GM23338 (cell line): ENCODE measurements around the gene ZNF48. TPM values are rescaled to one million over a fixed set of nuclear protein-coding genes. Genes with fewer than 3 reads are reported as not detected.

Experiments
- ATAC-seq: fragments of 200-7000 bp; cut with Tn5 transposase; 3 replicates; pipeline ENCODE4 v1.9.1; 2020
- DNase-seq: peaks from one replicate; pipeline ENCODE4 v3.0.0-alpha.2; 2015; ENCODE audit warnings: low spot score
- H2AFZ ChIP-seq: fragments of 200-600 bp; sonication (generic); 2 replicates; pipeline ENCODE4 v1.8.0; 2016; ENCODE audit warnings: antibody characterized with exemption, mild to moderate bottlenecking, moderate library complexity
- H3F3A ChIP-seq: fragments of 200-600 bp; sonication (generic); replicated peaks from 2 replicates; pipeline ENCODE4 v1.8.0; 2017; ENCODE audit warnings: antibody characterized with exemption, mixed run types, low read depth
- H3K27ac ChIP-seq: fragments of 200-600 bp; sonication (generic); 2 replicates; pipeline ENCODE4 v1.6.1; 2016; ENCODE audit warnings: low read depth
- H3K27me3 ChIP-seq: fragments of 200-600 bp; sonication (generic); 2 replicates; pipeline ENCODE4 v1.8.0; 2016; ENCODE audit warnings: mild to moderate bottlenecking, mixed run types, moderate library complexity; ENCODE audit not compliant: insufficient read depth
- H3K36me3 ChIP-seq: fragments of 200-600 bp; sonication (generic); 2 replicates; pipeline ENCODE4 v1.8.0; 2016; ENCODE audit warnings: mild to moderate bottlenecking; ENCODE audit not compliant: insufficient read depth
- H3K4me1 ChIP-seq: fragments of 200-600 bp; sonication (generic); 2 replicates; pipeline ENCODE4 v1.8.0; 2016; ENCODE audit warnings: mild to moderate bottlenecking, moderate library complexity; ENCODE audit not compliant: insufficient read depth
- H3K4me2 ChIP-seq: fragments of 200-600 bp; sonication (generic); 2 replicates; pipeline ENCODE4 v1.7.1; 2017; ENCODE audit warnings: mixed run types
- H3K4me3 ChIP-seq: fragments of 200-600 bp; sonication (generic); 2 replicates; pipeline ENCODE4 v1.6.1; 2016; ENCODE audit warnings: mixed run types
- H3K79me2 ChIP-seq: fragments of 200-600 bp; sonication (generic); replicated peaks from 2 replicates; pipeline ENCODE4 v1.8.0; 2017; ENCODE audit warnings: mild to moderate bottlenecking; ENCODE audit not compliant: insufficient read depth
- H3K9me2 ChIP-seq: fragments of 200-600 bp; sonication (generic); 2 replicates; pipeline ENCODE4 v1.8.0; 2017; ENCODE audit not compliant: insufficient read depth
- H4K20me1 ChIP-seq: fragments of 200-600 bp; sonication (generic); replicated peaks from 2 replicates; pipeline ENCODE4 v1.8.0; 2017; ENCODE audit warnings: mild to moderate bottlenecking; ENCODE audit not compliant: insufficient read depth
- H3K27ac Mint-ChIP-seq: 2 replicates; pipeline ENCODE4 v1.8.0; 2020; ENCODE audit warnings: inconsistent platforms, mild to moderate bottlenecking, moderate library complexity, mixed read lengths
- H3K27me3 Mint-ChIP-seq: 3 replicates; pipeline ENCODE4 v1.8.0; 2022; ENCODE audit warnings: low read depth, mild to moderate bottlenecking, moderate library complexity, mixed read lengths, inconsistent platforms; ENCODE audit not compliant: insufficient read depth, poor library complexity
- H3K36me3 Mint-ChIP-seq: 3 replicates; pipeline ENCODE4 v1.8.0; 2021; ENCODE audit warnings: low read depth, mild to moderate bottlenecking, inconsistent platforms, moderate library complexity, mixed read lengths
- H3K4me1 Mint-ChIP-seq: 3 replicates; pipeline ENCODE4 v1.8.0; 2020; ENCODE audit warnings: mild to moderate bottlenecking, inconsistent platforms, mixed read lengths
- H3K4me3 Mint-ChIP-seq: 3 replicates; pipeline ENCODE4 v1.8.0; 2021; ENCODE audit warnings: moderate library complexity, mild to moderate bottlenecking, inconsistent platforms, mixed read lengths
- H3K9me3 Mint-ChIP-seq: 3 replicates; pipeline ENCODE4 v1.8.0; 2020; ENCODE audit warnings: moderate library complexity, mild to moderate bottlenecking, inconsistent platforms, mixed read lengths
- CREB1 ChIP-seq: fragments of 250-450 bp; sonication (Bioruptor Pico); IDR thresholded peaks from 2 replicates; pipeline ENCODE4 v1.5.0; 2020; ENCODE audit warnings: low read depth, mild to moderate bottlenecking, moderate library complexity
- EZH2 ChIP-seq: fragments of 200-600 bp; sonication (generic); IDR thresholded peaks from one replicate; pipeline ENCODE4 v1.8.0; 2017; ENCODE audit warnings: antibody characterized with exemption, mild to moderate bottlenecking, low read depth; ENCODE audit not compliant: unreplicated experiment
- EZH2phosphoT487 ChIP-seq: fragments of 200-600 bp; sonication (generic); IDR thresholded peaks from one replicate; pipeline ENCODE4 v1.8.1; 2018; ENCODE audit warnings: antibody characterized with exemption; ENCODE audit not compliant: unreplicated experiment
- JUNB ChIP-seq: IDR thresholded peaks from one replicate; pipeline ENCODE4 v1.6.1; 2016; ENCODE audit warnings: antibody characterized with exemption; ENCODE audit not compliant: unreplicated experiment
- NANOG ChIP-seq: IDR thresholded peaks from 2 replicates; pipeline ENCODE4 v1.6.1; 2016; ENCODE audit warnings: antibody characterized with exemption, borderline replicate concordance
- POLR2AphosphoS5 ChIP-seq: IDR thresholded peaks from 2 replicates; pipeline ENCODE4 v1.6.1; 2016; ENCODE audit warnings: antibody characterized with exemption, low read depth
- STAT1 ChIP-seq: IDR thresholded peaks from one replicate; pipeline ENCODE4 v1.6.1; 2016; ENCODE audit warnings: antibody characterized with exemption; ENCODE audit not compliant: unreplicated experiment
- ZNF114 ChIP-seq: fragments of 250-450 bp; sonication (Bioruptor Pico); IDR thresholded peaks from 2 replicates; pipeline ENCODE4 v1.5.0; 2020; ENCODE audit warnings: mild to moderate bottlenecking, moderate library complexity
- ZNF331 ChIP-seq: fragments of 250-450 bp; sonication (Bioruptor Pico); IDR thresholded peaks from 2 replicates; pipeline ENCODE4 v1.5.0; 2020; ENCODE audit warnings: low read depth, mild to moderate bottlenecking, moderate library complexity
- polyA plus RNA-seq: library from polyadenylated mRNA; unstranded; fragments of >200 nt; fragmentation: Nextera tagmentation; extraction: Ambion mirVana; gene quantifications from 2 replicates; pipeline ENCODE4 v1.2.1, GENCODE V29; 2016
- total RNA-seq: library from RNA; depleted of rRNA; stranded (reverse); fragments of >200 nt; shearing (Covaris generic); gene quantifications from 2 replicates; pipeline ENCODE4 v1.2.3, GENCODE V29; 2014
- TF ChIP-seq, protein P1 (sequence below), 2 experiments: fragments of 200-600 bp in 1 of 2; sonication (generic) in 1 of 2; conservative IDR thresholded peaks; 2 replicates each; pipeline versions ENCODE4 v1.5.1 to v1.6.1; 2016 to 2017; ENCODE audit warnings: antibody characterized with exemption in 2 of 2, low read depth in 2 of 2, mild to moderate bottlenecking in 2 of 2, moderate library complexity in 1 of 2
- TF ChIP-seq, protein P2 (sequence below): fragments of 250-450 bp; sonication (Bioruptor Pico); IDR thresholded peaks from 2 replicates; pipeline ENCODE4 v1.5.0; 2020; ENCODE audit warnings: mild to moderate bottlenecking, moderate library complexity
- TF ChIP-seq, protein P3 (sequence below): IDR thresholded peaks from 2 replicates; pipeline ENCODE4 v1.6.1; 2016; ENCODE audit warnings: antibody characterized with exemption
- TF ChIP-seq, protein P4 (sequence below): IDR thresholded peaks from one replicate; pipeline ENCODE4 v1.6.1; 2018; ENCODE audit warnings: antibody characterized with exemption; ENCODE audit not compliant: unreplicated experiment

ZNF48 gene
- total and polyA plus RNA-seq, 2 experiments from 2014 or later = 4.8 to 44.3 TPM

DNA sequence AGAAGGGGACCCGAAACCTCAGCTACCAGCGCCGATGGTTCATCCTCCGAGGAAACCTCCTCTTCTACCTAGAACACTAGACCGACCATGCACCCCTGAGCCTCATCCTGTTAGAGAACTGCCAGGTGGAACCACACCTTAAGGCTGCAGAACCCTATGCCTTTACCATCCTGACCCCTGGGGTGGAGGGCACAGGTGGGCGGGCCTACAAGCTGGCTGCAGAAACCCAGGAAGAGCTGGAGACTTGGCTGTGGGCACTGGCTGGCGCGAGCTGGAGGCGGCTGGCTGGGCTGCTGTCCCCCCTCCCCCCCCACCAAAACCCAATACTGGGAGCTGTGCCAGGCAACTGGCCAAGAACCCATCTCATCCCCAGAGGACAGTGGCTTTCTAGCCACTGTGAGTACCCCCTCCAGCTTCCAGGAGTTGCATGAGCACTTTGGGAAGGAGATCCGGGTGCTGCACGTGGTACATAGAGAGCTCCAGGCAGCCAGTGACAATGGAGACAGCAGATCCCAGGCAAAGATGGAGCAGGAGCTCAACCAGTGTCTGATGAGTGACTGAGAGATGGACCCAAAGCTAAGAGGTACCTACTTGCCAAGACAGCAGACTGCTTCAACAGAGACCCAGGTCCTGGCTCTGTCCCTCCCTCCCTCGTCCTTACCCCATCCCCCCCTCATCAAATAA lies 38.7 kb upstream of the ZNF48 start:
- peak overlapping the region; percentile 96 for H3K4me3 Mint-ChIP-seq
- Histone ChIP-seq H4K20me1 (no peaks in the 10 kb centered on the region), H3K27me3 (no peaks in the 10 kb centered on the region), H3F3A (0 out of 2 replicates have a peak, but pooled peaks cover 4% of the 10 kb centered on the region), H3K27ac (peak overlapping the region; percentile 97; the same call in 1 of the 2 replicates), H3K4me1 (peaks cover 3% of the 10 kb centered on the region), H3K36me3 (peaks cover 3% of the 10 kb centered on the region; the same call in 1 of the 2 replicates), H3K4me2 (peak overlapping the region; percentile 81), H2AFZ (no peak overlapping the region), H3K4me3 (peak overlapping the region; percentile 100), H3K79me2 (peaks cover 16% of the 10 kb centered on the region), H3K9me2 (no peaks in the 10 kb centered on the region)
- DNase-seq (no peak), ATAC-seq (no peak)
- H3K4me1 Mint-ChIP-seq = peaks cover 31% of the 10 kb centered on the region
- peaks cover 4% of the 10 kb centered on the region; the same call in 2 of the 3 replicates for H3K9me3 Mint-ChIP-seq
- no peak for TF ChIP-seq STAT1
- TF ChIP-seq, protein P1, sequence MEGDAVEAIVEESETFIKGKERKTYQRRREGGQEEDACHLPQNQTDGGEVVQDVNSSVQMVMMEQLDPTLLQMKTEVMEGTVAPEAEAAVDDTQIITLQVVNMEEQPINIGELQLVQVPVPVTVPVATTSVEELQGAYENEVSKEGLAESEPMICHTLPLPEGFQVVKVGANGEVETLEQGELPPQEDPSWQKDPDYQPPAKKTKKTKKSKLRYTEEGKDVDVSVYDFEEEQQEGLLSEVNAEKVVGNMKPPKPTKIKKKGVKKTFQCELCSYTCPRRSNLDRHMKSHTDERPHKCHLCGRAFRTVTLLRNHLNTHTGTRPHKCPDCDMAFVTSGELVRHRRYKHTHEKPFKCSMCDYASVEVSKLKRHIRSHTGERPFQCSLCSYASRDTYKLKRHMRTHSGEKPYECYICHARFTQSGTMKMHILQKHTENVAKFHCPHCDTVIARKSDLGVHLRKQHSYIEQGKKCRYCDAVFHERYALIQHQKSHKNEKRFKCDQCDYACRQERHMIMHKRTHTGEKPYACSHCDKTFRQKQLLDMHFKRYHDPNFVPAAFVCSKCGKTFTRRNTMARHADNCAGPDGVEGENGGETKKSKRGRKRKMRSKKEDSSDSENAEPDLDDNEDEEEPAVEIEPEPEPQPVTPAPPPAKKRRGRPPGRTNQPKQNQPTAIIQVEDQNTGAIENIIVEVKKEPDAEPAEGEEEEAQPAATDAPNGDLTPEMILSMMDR (conservative IDR thresholded peaks at IDR 0.05; ENCODE audit: low read depth in 2 of 2) = no peak
- TF ChIP-seq EZH2 = no peak
- TF ChIP-seq EZH2phosphoT487 = no peak
- no peak for TF ChIP-seq JUNB
- TF ChIP-seq CREB1 (CRISPR knock-in tag) = no peak
- TF ChIP-seq, protein P2, sequence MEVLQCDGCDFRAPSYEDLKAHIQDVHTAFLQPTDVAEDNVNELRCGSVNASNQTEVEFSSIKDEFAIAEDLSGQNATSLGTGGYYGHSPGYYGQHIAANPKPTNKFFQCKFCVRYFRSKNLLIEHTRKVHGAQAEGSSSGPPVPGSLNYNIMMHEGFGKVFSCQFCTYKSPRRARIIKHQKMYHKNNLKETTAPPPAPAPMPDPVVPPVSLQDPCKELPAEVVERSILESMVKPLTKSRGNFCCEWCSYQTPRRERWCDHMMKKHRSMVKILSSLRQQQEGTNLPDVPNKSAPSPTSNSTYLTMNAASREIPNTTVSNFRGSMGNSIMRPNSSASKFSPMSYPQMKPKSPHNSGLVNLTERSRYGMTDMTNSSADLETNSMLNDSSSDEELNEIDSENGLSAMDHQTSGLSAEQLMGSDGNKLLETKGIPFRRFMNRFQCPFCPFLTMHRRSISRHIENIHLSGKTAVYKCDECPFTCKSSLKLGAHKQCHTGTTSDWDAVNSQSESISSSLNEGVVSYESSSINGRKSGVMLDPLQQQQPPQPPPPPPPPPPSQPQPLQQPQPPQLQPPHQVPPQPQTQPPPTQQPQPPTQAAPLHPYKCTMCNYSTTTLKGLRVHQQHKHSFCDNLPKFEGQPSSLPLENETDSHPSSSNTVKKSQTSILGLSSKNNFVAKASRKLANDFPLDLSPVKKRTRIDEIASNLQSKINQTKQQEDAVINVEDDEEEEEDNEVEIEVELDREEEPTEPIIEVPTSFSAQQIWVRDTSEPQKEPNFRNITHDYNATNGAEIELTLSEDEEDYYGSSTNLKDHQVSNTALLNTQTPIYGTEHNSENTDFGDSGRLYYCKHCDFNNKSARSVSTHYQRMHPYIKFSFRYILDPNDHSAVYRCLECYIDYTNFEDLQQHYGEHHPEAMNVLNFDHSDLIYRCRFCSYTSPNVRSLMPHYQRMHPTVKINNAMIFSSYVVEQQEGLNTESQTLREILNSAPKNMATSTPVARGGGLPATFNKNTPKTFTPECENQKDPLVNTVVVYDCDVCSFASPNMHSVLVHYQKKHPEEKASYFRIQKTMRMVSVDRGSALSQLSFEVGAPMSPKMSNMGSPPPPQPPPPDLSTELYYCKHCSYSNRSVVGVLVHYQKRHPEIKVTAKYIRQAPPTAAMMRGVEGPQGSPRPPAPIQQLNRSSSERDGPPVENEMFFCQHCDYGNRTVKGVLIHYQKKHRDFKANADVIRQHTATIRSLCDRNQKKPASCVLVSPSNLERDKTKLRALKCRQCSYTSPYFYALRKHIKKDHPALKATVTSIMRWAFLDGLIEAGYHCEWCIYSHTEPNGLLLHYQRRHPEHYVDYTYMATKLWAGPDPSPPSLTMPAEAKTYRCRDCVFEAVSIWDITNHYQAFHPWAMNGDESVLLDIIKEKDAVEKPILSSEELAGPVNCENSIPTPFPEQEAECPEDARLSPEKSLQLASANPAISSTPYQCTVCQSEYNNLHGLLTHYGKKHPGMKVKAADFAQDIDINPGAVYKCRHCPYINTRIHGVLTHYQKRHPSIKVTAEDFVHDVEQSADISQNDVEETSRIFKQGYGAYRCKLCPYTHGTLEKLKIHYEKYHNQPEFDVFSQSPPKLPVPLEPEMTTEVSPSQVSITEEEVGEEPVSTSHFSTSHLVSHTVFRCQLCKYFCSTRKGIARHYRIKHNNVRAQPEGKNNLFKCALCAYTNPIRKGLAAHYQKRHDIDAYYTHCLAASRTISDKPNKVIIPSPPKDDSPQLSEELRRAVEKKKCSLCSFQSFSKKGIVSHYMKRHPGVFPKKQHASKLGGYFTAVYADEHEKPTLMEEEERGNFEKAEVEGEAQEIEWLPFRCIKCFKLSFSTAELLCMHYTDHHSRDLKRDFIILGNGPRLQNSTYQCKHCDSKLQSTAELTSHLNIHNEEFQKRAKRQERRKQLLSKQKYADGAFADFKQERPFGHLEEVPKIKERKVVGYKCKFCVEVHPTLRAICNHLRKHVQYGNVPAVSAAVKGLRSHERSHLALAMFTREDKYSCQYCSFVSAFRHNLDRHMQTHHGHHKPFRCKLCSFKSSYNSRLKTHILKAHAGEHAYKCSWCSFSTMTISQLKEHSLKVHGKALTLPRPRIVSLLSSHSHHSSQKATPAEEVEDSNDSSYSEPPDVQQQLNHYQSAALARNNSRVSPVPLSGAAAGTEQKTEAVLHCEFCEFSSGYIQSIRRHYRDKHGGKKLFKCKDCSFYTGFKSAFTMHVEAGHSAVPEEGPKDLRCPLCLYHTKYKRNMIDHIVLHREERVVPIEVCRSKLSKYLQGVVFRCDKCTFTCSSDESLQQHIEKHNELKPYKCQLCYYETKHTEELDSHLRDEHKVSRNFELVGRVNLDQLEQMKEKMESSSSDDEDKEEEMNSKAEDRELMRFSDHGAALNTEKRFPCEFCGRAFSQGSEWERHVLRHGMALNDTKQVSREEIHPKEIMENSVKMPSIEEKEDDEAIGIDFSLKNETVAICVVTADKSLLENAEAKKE (CRISPR knock-in tag) = no peak
- TF ChIP-seq, protein P3, sequence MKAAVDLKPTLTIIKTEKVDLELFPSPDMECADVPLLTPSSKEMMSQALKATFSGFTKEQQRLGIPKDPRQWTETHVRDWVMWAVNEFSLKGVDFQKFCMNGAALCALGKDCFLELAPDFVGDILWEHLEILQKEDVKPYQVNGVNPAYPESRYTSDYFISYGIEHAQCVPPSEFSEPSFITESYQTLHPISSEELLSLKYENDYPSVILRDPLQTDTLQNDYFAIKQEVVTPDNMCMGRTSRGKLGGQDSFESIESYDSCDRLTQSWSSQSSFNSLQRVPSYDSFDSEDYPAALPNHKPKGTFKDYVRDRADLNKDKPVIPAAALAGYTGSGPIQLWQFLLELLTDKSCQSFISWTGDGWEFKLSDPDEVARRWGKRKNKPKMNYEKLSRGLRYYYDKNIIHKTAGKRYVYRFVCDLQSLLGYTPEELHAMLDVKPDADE = no peak
- TF ChIP-seq ZNF114 = no peak
- no peak for TF ChIP-seq ZNF331 (CRISPR knock-in tag)
- TF ChIP-seq POLR2AphosphoS5 = no peak
- no peak for TF ChIP-seq NANOG
- TF ChIP-seq, protein P4, sequence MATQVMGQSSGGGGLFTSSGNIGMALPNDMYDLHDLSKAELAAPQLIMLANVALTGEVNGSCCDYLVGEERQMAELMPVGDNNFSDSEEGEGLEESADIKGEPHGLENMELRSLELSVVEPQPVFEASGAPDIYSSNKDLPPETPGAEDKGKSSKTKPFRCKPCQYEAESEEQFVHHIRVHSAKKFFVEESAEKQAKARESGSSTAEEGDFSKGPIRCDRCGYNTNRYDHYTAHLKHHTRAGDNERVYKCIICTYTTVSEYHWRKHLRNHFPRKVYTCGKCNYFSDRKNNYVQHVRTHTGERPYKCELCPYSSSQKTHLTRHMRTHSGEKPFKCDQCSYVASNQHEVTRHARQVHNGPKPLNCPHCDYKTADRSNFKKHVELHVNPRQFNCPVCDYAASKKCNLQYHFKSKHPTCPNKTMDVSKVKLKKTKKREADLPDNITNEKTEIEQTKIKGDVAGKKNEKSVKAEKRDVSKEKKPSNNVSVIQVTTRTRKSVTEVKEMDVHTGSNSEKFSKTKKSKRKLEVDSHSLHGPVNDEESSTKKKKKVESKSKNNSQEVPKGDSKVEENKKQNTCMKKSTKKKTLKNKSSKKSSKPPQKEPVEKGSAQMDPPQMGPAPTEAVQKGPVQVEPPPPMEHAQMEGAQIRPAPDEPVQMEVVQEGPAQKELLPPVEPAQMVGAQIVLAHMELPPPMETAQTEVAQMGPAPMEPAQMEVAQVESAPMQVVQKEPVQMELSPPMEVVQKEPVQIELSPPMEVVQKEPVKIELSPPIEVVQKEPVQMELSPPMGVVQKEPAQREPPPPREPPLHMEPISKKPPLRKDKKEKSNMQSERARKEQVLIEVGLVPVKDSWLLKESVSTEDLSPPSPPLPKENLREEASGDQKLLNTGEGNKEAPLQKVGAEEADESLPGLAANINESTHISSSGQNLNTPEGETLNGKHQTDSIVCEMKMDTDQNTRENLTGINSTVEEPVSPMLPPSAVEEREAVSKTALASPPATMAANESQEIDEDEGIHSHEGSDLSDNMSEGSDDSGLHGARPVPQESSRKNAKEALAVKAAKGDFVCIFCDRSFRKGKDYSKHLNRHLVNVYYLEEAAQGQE = no peak
- peaks cover 23% of the 10 kb centered on the region for H3K27me3 Mint-ChIP-seq
- H3K36me3 Mint-ChIP-seq = peaks cover 50% of the 10 kb centered on the region
- peak overlapping the region; percentile 99; the same call in 1 of the 2 replicates for H3K27ac Mint-ChIP-seq
